GM12878 (cell line): Measurements from ENCODE around the gene BIRC6. TPM values are rescaled to one million over a fixed set of nuclear protein-coding genes. Genes with fewer than 3 reads are reported as not detected.

ENCODE experiments used
- ATAC-seq: fragments of 200-7000 bp; cut with Tn5 transposase; 3 replicates; pipeline ENCODE4 v1.9.1; 2020; ENCODE audit warnings: mild to moderate bottlenecking, moderate library complexity
- BruUV-seq: library from RNA; stranded (reverse); fragments of 400-500 nt; replicated peaks from 2 replicates; lab custom pipeline; 2021; lab: Mats Ljungman, UMichigan
- CTCF ChIA-PET: fragments of 300-600 bp; sonication (Branson Sonifier 250); formaldehyde crosslinking; extraction: SDS; loops from one replicate; lab custom pipeline; 2021; ENCODE audit warnings: inconsistent platforms; lab: Yijun Ruan, JAX
- POLR2A ChIA-PET: fragments of 350-600 bp; formaldehyde crosslinking; extraction: SDS; loops from one replicate; lab custom pipeline; 2021; ENCODE audit warnings: inconsistent platforms; lab: Charles Lee
- RAD21 ChIA-PET: fragments of 300-600 bp; sonication (Branson Sonifier 250); formaldehyde crosslinking; loops from one replicate; lab custom pipeline; 2023; ENCODE audit warnings: antibody characterized with exemption; ENCODE audit not compliant: unreplicated experiment; lab: Charles Lee
- SMC1A ChIA-PET: fragments of 300-600 bp; sonication (Branson Sonifier 250); formaldehyde crosslinking; loops from one replicate; lab custom pipeline; 2023; ENCODE audit not compliant: unreplicated experiment, uncharacterized antibody; lab: Charles Lee
- DNase-seq: peaks from one replicate; pipeline ENCODE4 v3.0.0-alpha.2; 2011; ENCODE audit warnings: low read depth, low spot score
- FAIRE-seq: peaks from 3 replicates; lab custom pipeline; 2011; peaks lifted over from hg19 to GRCh38; lab: Jason Lieb, UNC
- H2AFZ ChIP-seq: 2 replicates; pipeline ENCODE4 v1.6.0; 2011; ENCODE audit warnings: low read depth, low read length, control low read depth; ENCODE audit not compliant: control insufficient read depth
- H3K27ac ChIP-seq: 2 replicates; pipeline ENCODE4 v1.5.1; 2011; ENCODE audit warnings: control low read depth; ENCODE audit not compliant: control insufficient read depth, insufficient read depth
- H3K27me3 ChIP-seq, 2 experiments: replicated peaks in 1 of 2; 2 replicates each; pipeline versions ENCODE4 v1.6.0 to v1.6.1; 2011; ENCODE audit warnings: low read length in 1 of 2; ENCODE audit not compliant: control insufficient read depth in 2 of 2, insufficient read depth in 2 of 2
- H3K36me3 ChIP-seq, 2 experiments: 2 replicates each; pipeline ENCODE4 v1.5.1; 2011; ENCODE audit warnings: low read length in 1 of 2; ENCODE audit not compliant: control insufficient read depth in 2 of 2, insufficient read depth in 2 of 2
- H3K4me1 ChIP-seq: 2 replicates; pipeline ENCODE4 v1.6.1; 2011; ENCODE audit warnings: mild to moderate bottlenecking, low read length, moderate library complexity, mixed read lengths; ENCODE audit not compliant: control insufficient read depth, insufficient read depth
- H3K4me2 ChIP-seq: 2 replicates; pipeline ENCODE4 v1.6.0; 2011; ENCODE audit warnings: control low read depth; ENCODE audit not compliant: control insufficient read depth, insufficient read depth
- H3K4me3 ChIP-seq: fragments of 200-600 bp; sonication (generic); 2 replicates; pipeline ENCODE4 v1.5.1; 2016
- H3K79me2 ChIP-seq: 2 replicates; pipeline ENCODE4 v1.6.0; 2011; ENCODE audit warnings: low read length; ENCODE audit not compliant: control insufficient read depth, insufficient read depth
- H3K9ac ChIP-seq: 2 replicates; pipeline ENCODE4 v1.8.0; 2011; ENCODE audit warnings: low read length, control low read depth, mixed read lengths; ENCODE audit not compliant: control insufficient read depth, insufficient read depth
- H3K9me3 ChIP-seq: replicated peaks from 3 replicates; pipeline ENCODE4 v1.5.1; 2011; ENCODE audit warnings: mild to moderate bottlenecking, low read length; ENCODE audit not compliant: control insufficient read depth, insufficient read depth
- H4K20me1 ChIP-seq: 2 replicates; pipeline ENCODE4 v1.6.0; 2011; ENCODE audit not compliant: control insufficient read depth, insufficient read depth
- BMI1 ChIP-seq: fragments of 450-650 bp; IDR thresholded peaks from 2 replicates; pipeline ENCODE4 v1.6.1; 2016; ENCODE audit warnings: mild to moderate bottlenecking, moderate library complexity, borderline replicate concordance
- CEBPB ChIP-seq, 2 experiments: fragments of 150-350 bp in 1 of 2; IDR thresholded peaks; 2 replicates each; pipeline ENCODE4 v1.6.1; 2012 to 2014; ENCODE audit warnings: low read depth in 2 of 2, low read length in 2 of 2, borderline replicate concordance in 1 of 2, inconsistent platforms in 1 of 2
- DPF2 ChIP-seq: fragments of 450-650 bp; IDR thresholded peaks from 2 replicates; pipeline ENCODE4 v1.6.1; 2017; ENCODE audit warnings: mild to moderate bottlenecking
- E4F1 ChIP-seq: fragments of 450-650 bp; IDR thresholded peaks from 2 replicates; pipeline ENCODE4 v1.6.1; 2018; ENCODE audit warnings: borderline replicate concordance, mild to moderate bottlenecking; ENCODE audit not compliant: partially characterized antibody
- GATAD2B ChIP-seq: fragments of 450-650 bp; conservative IDR thresholded peaks from 2 replicates; pipeline ENCODE4 v1.6.1; 2017; ENCODE audit warnings: low read depth, mild to moderate bottlenecking, moderate library complexity
- HDAC2 ChIP-seq: fragments of 200-600 bp; sonication (generic); IDR thresholded peaks from 2 replicates; pipeline ENCODE4 v1.6.1; 2017
- MEF2A ChIP-seq: IDR thresholded peaks from 2 replicates; pipeline ENCODE4 v1.6.1; 2011; ENCODE audit warnings: low read depth, mild to moderate bottlenecking, low read length, moderate library complexity; ENCODE audit not compliant: insufficient read depth
- PAX5 ChIP-seq: IDR thresholded peaks from 2 replicates; pipeline ENCODE4 v1.6.1; 2011; ENCODE audit warnings: low read depth, low read length, borderline replicate concordance
- POLR2A ChIP-seq: IDR thresholded peaks from 2 replicates; pipeline ENCODE4 v1.6.1; 2011; ENCODE audit warnings: low read depth, mild to moderate bottlenecking, low read length
- RB1 ChIP-seq: fragments of 450-650 bp; formaldehyde crosslinking; IDR thresholded peaks from 2 replicates; pipeline ENCODE4 v1.6.1; 2017; ENCODE audit warnings: mild to moderate bottlenecking, borderline replicate concordance
- RELA ChIP-seq: fragments of 450-650 bp; IDR thresholded peaks from 2 replicates; pipeline ENCODE4 v1.8.0; 2014; ENCODE audit warnings: borderline replicate concordance; ENCODE audit not compliant: partially characterized antibody
- SP1 ChIP-seq: IDR thresholded peaks from one replicate; pipeline ENCODE4 v1.6.1; 2011; ENCODE audit warnings: low read depth, low read length
- ZNF217 ChIP-seq: fragments of 450-650 bp; IDR thresholded peaks from 2 replicates; pipeline ENCODE4 v1.6.1; 2017; ENCODE audit warnings: antibody characterized with exemption, mild to moderate bottlenecking
- whole genome bisulfite sequencing: methylation state at CpG from one replicate; pipeline ENCODE4 v1.1.6; 2016; ENCODE audit warnings: low lambda C conversion rate; ENCODE audit not compliant: insufficient replicate concordance, insufficient coverage; ENCODE audit errors: missing lambda C conversion rate; 5-methylcytosine and 5-hydroxymethylcytosine counted together
- in situ Hi-C: fragments of 300-500 bp; cut with MboI; formaldehyde crosslinking; loops from 9 replicates; pipeline ENCODE4 v1.14.3; 2018; ENCODE audit warnings: mixed read lengths
- intact Hi-C: fragments of 100-400 bp; cut with micrococcal nuclease; formaldehyde crosslinking; loops from one replicate; pipeline ENCODE4 v1.14.2; 2022; ENCODE audit not compliant: unreplicated experiment
- polyA plus RNA-seq, 11 experiments: library from polyadenylated mRNA; depleted of rRNA in 4 of 11; unstranded in 6 of 11; stranded (reverse) in 5 of 11; fragments of >200 nt; fragmentation: Nextera tagmentation in 4 of 11; fragmentation: Illumina TruSeq in 1 of 11; extraction: Ambion mirVana in 4 of 11; extraction: Trizol in 1 of 11; gene quantifications; 1 replicate in 1 of 11; 2 replicates in 10 of 11; pipeline versions ENCODE4 v1.2.1 to v1.2.3, GENCODE V29; 2011 to 2016; ENCODE audit warnings: inconsistent platforms in 2 of 11, missing spikeins in 2 of 11, low read depth in 1 of 11
- total RNA-seq, 4 experiments: library from RNA; depleted of rRNA in 3 of 4; stranded (reverse); fragments of >200 nt in 3 of 4; fragmentation: Illumina TruSeq in 1 of 4; extraction: Trizol in 1 of 4; gene quantifications; 2 replicates each; pipeline versions ENCODE4 v1.2.1 to v1.2.3, GENCODE V29; 2013 to 2021
- TF ChIP-seq, protein P1 (sequence below): fragments of 450-650 bp; IDR thresholded peaks from 2 replicates; pipeline ENCODE4 v1.6.1; 2017; ENCODE audit warnings: mild to moderate bottlenecking
- TF ChIP-seq, protein P2 (sequence below): fragments of 450-650 bp; IDR thresholded peaks from 2 replicates; pipeline ENCODE4 v1.6.1; 2016; ENCODE audit warnings: mild to moderate bottlenecking, moderate library complexity, borderline replicate concordance

The BIRC6 gene
- total and polyA plus RNA-seq, 10 of the 15 experiments (the other 5 are each of a cell fraction or from before 2014, with no cell fraction given), result 18.8 to 118 (median 55.0) TPM

DNA sequence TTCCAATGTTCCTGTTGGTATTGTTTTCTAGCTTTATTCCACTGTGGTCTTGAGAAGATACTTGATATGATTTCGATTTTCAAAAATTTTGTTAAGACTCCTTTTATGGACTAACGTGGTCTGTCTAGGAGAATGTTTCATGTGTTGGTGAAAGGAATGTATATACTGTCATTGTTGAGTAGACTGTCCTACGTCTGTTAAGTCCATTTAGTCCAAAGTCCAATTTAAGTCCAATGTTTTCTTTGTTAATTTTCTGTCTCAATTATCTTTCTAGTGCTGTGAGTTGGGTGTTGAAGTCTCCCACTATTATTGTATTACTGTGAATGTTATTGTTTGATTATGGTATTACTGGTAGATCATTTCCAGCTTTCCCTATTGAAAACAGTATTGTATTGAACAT is 215.2 kb downstream of the BIRC6 start (continued):
- no peak for TF ChIP-seq E4F1

DNA sequence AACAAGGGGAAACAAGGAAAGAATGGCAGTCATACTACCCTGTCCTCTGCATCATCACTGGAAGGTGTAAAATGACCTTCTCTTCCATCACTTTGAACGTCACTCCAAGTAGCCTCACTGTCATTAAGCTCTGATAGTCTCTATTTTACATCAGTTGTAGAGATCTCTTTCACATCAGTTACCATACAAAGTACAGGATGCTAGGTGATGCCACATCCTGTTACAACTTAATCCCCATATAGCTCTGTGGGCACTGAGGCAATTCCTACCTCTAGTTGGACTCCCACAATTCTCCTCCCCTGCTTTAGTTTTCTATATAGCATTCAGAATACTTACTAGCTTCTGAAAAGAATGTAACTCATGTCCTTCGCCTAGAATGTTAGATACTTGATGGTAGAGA is 215.9 kb downstream of the BIRC6 start:
- ChIA-PET SMC1A (interaction anchor here (1.3 kb wide), 1 partner anchor 14 kb away, joined by 3 read pairs; no protein-coding TSS in a partner anchor), CTCF (no interaction called here), RAD21 (no interaction called here), POLR2A (interaction anchor here (0.6 kb wide), 1 partner anchor 13 kb away, joined by 3 read pairs; no protein-coding TSS in a partner anchor)
- intact Hi-C loops (no loop called here), in situ Hi-C loops (no loop called here)
- H3K4me1 ChIP-seq, result no peaks in the 10 kb centered on the region
- 72% methylated on average over 2 of the region's 2 CpGs for whole genome bisulfite sequencing
- ATAC-seq, result no peak; the same call in 2 of the 3 replicates
- no peak overlapping the region for H3K9ac ChIP-seq
- H3K27ac ChIP-seq, result no peak overlapping the region
- H3K9me3 ChIP-seq, result no peaks in the 10 kb centered on the region
- no peaks in the 10 kb centered on the region for H3K79me2 ChIP-seq
- H3K27me3 ChIP-seq, result no peaks in the 10 kb centered on the region
- no peaks in the 10 kb centered on the region for H4K20me1 ChIP-seq
- DNase-seq, result no peak
- H2AFZ ChIP-seq, result no peak overlapping the region
- H3K4me3 ChIP-seq, result no peak overlapping the region
- FAIRE-seq, result no peak
- BruUV-seq, result no TSS peak
- H3K36me3 ChIP-seq, result peaks cover 2 to 6% of the 10 kb centered on the region in 2 experiments; a peak in 3 of 4 replicates
- H3K4me2 ChIP-seq, result no peak overlapping the region
- TF ChIP-seq DPF2, result no peak
- no peak for TF ChIP-seq POLR2A
- TF ChIP-seq RELA, result no peak
- TF ChIP-seq SP1, result no peak
- no peak for TF ChIP-seq HDAC2
- no peak for TF ChIP-seq BMI1
- TF ChIP-seq CEBPB (IDR thresholded peaks at IDR 0.05; ENCODE audit: borderline replicate concordance in 1 of 2, low read depth in 2 of 2, low read length in 2 of 2), result no peak
- TF ChIP-seq, protein P1, sequence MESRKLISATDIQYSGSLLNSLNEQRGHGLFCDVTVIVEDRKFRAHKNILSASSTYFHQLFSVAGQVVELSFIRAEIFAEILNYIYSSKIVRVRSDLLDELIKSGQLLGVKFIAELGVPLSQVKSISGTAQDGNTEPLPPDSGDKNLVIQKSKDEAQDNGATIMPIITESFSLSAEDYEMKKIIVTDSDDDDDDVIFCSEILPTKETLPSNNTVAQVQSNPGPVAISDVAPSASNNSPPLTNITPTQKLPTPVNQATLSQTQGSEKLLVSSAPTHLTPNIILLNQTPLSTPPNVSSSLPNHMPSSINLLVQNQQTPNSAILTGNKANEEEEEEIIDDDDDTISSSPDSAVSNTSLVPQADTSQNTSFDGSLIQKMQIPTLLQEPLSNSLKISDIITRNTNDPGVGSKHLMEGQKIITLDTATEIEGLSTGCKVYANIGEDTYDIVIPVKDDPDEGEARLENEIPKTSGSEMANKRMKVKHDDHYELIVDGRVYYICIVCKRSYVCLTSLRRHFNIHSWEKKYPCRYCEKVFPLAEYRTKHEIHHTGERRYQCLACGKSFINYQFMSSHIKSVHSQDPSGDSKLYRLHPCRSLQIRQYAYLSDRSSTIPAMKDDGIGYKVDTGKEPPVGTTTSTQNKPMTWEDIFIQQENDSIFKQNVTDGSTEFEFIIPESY, result no peak
- TF ChIP-seq RB1, result no peak
- TF ChIP-seq PAX5, result no peak
- TF ChIP-seq, protein P2, sequence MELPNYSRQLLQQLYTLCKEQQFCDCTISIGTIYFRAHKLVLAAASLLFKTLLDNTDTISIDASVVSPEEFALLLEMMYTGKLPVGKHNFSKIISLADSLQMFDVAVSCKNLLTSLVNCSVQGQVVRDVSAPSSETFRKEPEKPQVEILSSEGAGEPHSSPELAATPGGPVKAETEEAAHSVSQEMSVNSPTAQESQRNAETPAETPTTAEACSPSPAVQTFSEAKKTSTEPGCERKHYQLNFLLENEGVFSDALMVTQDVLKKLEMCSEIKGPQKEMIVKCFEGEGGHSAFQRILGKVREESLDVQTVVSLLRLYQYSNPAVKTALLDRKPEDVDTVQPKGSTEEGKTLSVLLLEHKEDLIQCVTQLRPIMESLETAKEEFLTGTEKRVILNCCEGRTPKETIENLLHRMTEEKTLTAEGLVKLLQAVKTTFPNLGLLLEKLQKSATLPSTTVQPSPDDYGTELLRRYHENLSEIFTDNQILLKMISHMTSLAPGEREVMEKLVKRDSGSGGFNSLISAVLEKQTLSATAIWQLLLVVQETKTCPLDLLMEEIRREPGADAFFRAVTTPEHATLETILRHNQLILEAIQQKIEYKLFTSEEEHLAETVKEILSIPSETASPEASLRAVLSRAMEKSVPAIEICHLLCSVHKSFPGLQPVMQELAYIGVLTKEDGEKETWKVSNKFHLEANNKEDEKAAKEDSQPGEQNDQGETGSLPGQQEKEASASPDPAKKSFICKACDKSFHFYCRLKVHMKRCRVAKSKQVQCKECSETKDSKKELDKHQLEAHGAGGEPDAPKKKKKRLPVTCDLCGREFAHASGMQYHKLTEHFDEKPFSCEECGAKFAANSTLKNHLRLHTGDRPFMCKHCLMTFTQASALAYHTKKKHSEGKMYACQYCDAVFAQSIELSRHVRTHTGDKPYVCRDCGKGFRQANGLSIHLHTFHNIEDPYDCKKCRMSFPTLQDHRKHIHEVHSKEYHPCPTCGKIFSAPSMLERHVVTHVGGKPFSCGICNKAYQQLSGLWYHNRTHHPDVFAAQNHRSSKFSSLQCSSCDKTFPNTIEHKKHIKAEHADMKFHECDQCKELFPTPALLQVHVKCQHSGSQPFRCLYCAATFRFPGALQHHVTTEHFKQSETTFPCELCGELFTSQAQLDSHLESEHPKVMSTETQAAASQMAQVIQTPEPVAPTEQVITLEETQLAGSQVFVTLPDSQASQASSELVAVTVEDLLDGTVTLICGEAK, result no peak
- TF ChIP-seq GATAD2B, result no peak
- TF ChIP-seq MEF2A, result no peak
- TF ChIP-seq ZNF217, result no peak
